GM18907 (cell line): Measurements from ENCODE around the gene IL12RB2.

ENCODE experiments used
- ATAC-seq: cut with Tn5 transposase; IDR thresholded peaks from one replicate; pipeline ENCODE4 v1.9.1; 2021; ENCODE audit warnings: mild to moderate bottlenecking, moderate library complexity; ENCODE audit not compliant: unreplicated experiment

The IL12RB2 gene

GRCh38 chr1:67313934-67314671, 6.4 kb downstream of the IL12RB2 start:
- no peak for ATAC-seq

GRCh38 chr1:67314696-67315095, 7.0 kb downstream of the IL12RB2 start:
- no peak for ATAC-seq

- no peak for ATAC-seq
Observed at GRCh38 chr1:67316180-67316902, 8.7 kb downstream of the IL12RB2 start.

DNA sequence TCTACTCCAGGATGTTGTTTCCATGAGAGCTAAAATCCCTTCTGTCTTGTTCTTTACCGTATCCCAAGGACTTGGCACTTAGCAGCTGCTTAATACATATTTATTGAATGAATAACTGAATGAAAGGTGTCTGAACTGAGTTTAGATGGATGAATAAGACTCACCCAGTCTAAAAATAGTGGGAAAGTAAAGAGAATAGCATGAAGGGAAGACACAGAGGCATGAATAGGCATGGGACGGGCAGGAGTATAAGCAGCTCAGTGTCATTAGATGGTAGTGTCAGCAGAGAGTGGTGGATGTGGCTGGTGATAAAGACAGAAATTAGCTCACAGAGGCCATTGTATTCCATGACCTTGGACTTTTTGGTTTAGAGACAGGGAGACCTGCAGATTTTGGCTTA, 9.2 kb downstream of the IL12RB2 start:
- no peak for ATAC-seq

- ATAC-seq: no peak
Observed at GRCh38 chr1:67317803-67318202, 10.1 kb downstream of the IL12RB2 start.

DNA sequence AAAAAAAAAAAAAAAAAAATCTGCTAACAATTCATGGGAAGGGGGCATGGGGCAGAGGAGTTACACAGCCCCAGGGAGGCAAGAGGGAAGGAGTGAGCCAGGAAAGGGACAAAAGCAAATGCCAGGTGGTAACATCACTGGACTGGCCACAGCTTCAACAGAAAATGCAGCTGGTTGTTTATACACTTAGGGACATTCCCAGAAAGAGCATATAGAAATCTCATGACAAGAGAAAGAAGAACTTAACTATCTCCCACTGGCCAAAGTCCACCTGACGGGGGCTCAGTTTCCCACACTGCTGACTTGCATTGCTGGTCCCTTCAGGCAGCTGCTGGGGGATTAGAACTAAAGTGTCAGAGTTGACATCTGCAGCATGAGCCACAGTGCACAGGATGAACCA, 14.8 kb downstream of the IL12RB2 start:
- ATAC-seq: no peak

DNA sequence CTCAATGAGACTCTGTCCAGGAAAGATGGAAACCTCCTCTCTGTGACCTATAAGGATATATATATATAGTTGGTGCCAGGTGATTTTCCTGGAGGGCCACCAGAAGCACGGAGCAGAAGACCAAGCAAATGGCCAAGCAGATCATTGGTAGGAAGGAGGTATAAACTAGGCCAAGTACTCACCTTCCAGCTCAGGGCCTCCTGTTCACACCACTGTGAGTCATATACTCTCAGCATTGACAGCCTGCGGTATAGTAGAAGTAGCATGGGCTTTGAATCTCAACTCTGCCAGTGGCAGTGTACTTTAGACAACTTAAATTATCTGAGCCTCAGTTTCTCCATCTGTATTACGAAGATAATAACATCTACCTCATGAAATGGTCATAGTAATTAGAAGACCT, 15.4 kb downstream of the IL12RB2 start:
- no peak for ATAC-seq

DNA sequence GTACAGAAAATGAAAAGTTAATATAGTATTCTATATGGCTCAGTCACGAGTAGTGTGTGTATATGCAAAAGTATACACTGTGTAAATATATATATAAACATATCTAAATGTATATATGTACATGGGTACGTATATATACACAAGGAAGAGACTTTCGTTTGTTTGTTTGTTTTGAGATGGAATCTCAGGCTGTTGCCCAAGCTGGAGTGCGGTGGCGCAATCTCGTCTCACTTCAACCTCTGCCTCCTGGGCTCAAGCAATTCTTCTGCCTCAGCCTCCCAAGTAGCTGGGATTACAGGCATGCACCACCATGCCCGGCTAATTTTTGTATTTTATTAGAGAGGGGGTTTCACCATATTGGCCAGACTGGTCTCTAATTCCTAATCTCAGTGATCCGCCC, 16.4 kb downstream of the IL12RB2 start:
- no peak for ATAC-seq

DNA sequence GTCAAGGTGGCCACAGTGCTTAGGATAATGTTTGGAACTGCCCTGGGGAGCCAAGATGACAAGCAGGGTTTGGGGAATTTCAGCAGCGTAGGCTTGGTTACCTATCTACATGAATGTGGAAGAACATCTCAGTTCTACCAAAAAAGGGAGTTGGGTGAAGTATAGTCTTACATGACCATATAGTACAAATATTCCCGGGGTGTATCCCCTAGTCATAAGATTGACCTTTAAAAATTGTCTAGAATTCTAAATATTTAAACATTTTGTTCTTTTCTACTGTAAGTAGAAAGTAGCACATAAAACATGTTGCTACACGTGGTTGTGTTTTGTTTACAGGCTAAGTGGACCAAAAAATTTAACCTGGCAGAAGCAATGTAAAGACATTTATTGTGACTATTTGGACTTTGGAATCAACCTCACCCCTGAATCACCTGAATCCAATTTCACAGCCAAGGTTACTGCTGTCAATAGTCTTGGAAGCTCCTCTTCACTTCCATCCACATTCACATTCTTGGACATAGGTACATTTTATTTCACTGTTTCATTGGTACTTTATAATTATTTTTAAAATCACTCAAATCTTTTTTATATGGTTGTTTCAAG, 20.3 kb downstream of the IL12RB2 start:
- no peak for ATAC-seq

DNA sequence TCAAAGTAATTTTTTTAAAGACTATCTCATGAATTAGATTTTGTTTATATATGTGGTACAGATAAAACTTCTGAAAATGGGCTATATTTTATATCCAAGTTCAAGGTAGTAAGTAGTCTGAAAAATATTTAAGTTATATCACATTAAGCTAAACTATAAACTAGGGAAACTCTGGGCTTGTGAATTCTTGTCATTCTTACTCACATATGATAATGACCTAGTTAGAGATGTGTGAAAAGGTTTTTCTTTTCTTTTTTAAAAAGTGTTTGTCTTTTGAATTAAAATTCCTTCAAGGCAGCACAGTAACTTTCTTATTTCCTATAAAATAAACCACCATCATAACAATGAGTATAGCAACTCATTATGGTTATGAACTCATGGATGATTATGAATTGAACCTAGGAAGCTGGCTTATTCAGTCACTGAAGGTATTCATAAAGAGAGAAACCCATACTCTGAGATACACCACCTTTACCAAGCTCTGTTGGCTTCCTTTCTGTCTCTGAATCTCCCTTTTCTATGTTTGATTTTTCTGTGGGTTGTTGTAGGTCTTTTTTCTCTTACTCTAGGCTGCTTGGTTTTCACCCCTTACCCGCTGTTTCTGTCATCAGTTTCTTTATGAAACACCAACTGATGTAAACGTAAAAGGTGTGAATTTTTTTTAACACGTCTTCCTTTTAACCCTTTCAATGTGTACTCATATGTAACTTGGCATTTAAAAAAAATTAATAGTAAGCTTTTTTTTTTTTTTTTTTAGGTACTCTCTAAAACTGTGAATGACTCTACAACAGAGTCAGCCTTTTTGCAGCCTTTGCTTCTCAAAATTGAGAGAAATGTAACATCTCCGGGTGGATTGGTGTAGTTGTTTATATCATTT, 25.2 kb downstream of the IL12RB2 start:
- ATAC-seq: peak; percentile 91

- no peak for ATAC-seq
Observed at GRCh38 chr1:67333603-67334002, 25.9 kb downstream of the IL12RB2 start.

- ATAC-seq: no peak
Observed at GRCh38 chr1:67335411-67335810, 27.7 kb downstream of the IL12RB2 start.

- ATAC-seq: no peak
Observed at GRCh38 chr1:67336157-67336556, 28.5 kb downstream of the IL12RB2 start.

DNA sequence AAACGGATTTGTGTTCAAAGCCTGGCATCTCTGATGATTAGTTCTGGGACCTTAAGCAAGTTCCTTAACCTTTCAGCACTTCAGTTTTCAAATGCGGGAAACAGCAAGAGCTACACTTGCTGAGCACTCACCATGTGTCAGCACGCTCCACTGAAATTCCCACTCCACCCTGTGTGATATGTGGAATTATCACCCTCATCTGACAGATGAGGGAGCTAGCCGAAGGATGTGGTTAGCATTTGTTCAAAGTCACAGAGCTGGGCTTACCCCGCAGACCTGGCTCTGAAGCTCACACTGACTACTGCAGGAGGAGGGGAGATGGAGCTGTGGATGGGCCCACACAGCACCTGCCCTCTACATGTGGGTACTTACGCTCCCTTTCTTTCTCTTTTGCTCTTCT, 29.1 kb downstream of the IL12RB2 start:
- no peak for ATAC-seq

GRCh38 chr1:67338642-67339041, 31.0 kb downstream of the IL12RB2 start:
- ATAC-seq: peak; percentile 38

DNA sequence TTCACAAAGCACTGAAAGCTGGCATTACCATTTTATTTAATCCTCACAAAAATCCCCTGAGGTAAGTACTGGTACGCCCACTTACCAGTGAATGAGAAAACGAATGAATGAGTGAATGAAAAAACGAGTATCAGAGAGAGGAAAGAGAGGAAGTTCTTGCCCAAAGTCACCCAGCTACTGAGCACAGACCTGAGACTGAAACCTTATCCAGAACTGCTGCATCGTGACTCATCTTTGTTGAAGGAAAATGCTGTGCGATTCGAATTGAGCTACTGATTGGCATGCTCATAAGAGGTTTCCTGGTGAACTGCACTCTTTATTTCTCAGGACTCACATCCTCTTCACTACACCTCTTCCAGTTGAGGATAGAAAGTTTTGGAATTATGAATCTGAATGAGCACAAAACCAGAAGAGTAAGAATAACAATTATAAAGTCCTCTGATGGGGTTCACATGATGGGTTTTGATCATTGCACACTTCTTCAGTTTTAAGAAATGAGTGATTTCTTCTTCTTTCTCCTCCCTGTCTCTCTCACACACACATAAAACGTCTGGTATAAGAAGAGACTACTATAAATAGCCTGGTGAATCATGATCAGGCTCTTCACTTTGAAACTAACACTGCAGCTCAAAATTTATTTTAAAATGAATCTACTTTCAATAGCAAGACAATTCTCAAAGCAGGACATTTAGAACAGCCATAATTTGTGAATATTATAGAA, 32.1 kb downstream of the IL12RB2 start:
- peak; percentile 55 for ATAC-seq

- no peak for ATAC-seq
Observed at GRCh38 chr1:67342076-67342890, 34.6 kb downstream of the IL12RB2 start.

DNA sequence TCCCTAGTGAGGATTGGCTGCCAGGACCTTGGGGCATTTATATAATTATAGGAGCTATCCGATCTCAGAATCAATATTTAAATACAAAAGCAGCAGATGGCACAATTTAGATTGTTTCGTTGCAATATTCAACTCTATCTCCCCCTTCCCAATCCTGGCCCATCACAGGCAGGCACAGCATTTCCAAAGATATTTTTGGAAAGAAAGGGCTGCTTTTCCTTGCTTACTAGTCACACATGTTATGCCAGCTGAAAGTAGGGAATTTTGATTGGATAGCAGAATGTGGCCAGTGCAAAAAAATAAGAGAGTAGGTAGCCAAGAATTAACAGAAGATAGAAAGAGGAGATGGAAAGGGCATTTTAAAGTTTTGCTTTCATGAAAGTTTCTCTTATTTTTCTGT, 37.9 kb downstream of the IL12RB2 start:
- ATAC-seq: no peak

DNA sequence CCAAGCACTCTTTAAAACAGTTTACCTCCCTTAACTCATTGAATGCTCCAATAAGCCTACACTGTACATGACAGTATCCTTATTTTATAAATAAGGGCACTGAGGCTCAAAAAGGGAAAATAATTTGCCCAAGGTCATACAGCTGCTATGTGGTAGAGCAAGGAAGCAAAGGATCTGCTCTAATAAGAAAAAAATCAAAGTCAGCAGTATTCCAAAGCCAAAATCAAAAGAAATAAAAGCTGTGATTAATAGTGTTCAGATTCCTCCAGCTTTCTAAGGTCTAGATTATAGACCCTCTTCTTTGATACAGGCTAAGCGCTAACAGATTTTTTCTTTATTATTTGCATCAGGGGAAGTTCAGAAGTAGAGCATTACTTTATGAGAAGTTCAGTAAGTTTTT, 39.3 kb downstream of the IL12RB2 start:
- no peak for ATAC-seq
